ENCODE results near the gene ARHGAP6.
A peak's percentile ranks its signal among the peaks of the same experiment; 100 is the strongest.

The ARHGAP6 gene

DNA sequence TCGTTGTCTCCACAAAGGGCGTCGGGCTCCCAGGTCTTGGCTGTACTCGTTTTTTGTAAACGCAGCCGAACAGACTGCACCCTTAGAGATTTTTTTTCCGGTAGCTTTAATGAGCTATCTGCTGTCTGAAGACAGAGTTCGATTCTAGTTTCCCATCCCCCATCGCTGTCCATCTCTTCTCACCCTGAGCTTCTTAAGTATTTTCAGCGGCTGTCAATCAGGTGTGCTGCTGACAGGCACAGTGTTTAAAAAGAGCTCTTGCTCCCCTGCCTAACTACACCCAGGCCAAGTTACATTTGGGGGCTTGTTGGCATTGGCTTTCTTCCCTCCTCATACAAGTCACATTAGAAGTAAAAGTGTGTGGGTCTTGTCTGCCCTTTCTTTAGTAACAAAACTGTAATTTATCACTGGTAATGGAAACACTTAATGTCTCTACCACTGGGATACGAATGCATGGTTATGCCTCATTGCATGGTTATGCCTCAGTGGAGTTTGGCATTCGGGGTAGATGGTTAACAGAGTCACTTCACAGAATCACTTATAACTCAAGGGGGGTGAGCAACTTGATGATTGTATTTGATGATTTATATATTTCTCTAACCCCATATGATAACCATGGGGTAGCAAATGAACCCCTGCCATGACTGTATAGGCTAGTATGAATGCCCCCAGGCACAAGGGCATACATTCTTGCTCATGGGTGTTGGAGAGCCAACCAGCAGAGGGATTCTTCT, 1.4 kb upstream of the ARHGAP6 start:
- no peak overlapping the region for H3K4me3 ChIP-seq (ENCODE audit: low read depth, low read length)
- DNase-seq (ENCODE audit: low read depth), result no peak
- TF ChIP-seq, protein P1, sequence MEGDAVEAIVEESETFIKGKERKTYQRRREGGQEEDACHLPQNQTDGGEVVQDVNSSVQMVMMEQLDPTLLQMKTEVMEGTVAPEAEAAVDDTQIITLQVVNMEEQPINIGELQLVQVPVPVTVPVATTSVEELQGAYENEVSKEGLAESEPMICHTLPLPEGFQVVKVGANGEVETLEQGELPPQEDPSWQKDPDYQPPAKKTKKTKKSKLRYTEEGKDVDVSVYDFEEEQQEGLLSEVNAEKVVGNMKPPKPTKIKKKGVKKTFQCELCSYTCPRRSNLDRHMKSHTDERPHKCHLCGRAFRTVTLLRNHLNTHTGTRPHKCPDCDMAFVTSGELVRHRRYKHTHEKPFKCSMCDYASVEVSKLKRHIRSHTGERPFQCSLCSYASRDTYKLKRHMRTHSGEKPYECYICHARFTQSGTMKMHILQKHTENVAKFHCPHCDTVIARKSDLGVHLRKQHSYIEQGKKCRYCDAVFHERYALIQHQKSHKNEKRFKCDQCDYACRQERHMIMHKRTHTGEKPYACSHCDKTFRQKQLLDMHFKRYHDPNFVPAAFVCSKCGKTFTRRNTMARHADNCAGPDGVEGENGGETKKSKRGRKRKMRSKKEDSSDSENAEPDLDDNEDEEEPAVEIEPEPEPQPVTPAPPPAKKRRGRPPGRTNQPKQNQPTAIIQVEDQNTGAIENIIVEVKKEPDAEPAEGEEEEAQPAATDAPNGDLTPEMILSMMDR (conservative IDR thresholded peaks at IDR 0.05; ENCODE audit: low read depth, low read length), result no peak

DNA sequence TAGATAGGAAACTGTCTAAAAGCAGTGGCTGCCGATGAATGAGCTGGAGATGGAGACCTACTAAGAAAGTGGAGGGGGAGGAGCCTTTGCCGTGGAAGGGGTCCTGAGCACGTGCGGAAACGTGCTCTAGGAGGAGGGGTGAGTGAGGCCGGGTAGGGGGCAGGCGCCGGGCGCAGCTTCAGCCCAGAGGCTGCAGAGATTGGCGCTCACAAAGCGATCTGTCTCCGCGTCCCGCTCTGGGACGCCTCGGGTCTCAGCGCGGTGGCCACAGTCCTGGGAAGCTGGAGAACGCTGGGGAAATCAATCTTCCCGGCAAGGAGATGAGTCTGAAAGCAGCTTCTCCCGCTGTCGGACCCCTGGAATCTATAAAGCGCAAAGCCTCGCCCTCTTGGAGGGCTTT, 444 bp upstream of the ARHGAP6 start:
- no peak for DNase-seq (ENCODE audit: low read depth)
- TF ChIP-seq, protein P1 (conservative IDR thresholded peaks at IDR 0.05; ENCODE audit: low read depth, low read length), result no peak
- H3K4me3 ChIP-seq (ENCODE audit: low read depth, low read length), result peak overlapping the region; percentile 53

DNA sequence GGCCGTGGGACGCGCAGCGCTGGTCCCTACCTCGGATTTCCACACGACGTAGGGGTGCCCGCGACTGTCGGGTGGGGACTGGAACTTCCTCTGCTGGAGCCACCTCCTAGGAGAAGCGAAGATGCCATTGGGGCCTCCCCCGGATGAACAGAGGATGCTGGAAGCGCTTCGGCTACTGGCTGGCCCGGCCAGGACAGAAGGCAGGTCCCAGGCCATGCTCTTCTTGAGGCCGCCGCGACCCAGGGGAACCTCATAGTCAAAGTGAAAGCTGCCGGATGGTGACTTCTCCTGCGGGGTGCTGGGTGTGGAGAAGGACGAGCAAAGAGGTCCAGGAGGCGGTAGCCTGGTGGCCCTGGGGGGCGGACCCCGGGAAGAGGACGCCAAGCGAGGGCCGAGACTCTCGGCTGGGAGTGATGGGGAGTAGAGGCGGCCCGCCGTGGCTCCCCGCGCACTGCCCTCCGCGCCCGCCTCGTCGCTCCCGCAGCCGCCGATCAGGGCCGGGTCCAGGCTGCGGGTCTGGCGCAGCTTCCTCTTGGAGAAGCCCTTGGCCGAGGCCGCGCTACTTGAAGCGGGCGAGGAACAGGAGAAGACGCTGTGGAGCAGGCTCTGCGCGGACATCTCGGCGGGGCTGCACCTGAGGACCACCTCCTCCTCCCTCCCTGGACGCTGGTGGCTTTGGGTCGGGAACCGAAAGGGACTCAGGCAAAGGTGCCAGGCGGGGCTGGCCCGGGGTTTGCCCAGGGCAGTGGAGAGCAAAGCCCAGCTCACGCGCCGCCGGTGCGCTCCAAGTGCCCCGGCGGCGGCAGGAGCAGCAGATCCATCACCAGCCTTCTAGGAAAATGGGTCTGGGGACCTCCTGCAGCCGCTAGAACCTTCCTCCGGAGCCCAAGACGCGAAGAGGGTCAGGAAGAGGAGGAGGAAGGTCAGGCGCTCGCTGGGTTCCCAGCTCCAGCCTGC, 1.2 kb downstream of the ARHGAP6 start:
- DNase-seq (ENCODE audit: low read depth), result peak; percentile 32
- TF ChIP-seq, protein P1 (conservative IDR thresholded peaks at IDR 0.05; ENCODE audit: low read depth, low read length), result no peak
- peak overlapping the region; percentile 53 for H3K4me3 ChIP-seq (ENCODE audit: low read depth, low read length)

DNA sequence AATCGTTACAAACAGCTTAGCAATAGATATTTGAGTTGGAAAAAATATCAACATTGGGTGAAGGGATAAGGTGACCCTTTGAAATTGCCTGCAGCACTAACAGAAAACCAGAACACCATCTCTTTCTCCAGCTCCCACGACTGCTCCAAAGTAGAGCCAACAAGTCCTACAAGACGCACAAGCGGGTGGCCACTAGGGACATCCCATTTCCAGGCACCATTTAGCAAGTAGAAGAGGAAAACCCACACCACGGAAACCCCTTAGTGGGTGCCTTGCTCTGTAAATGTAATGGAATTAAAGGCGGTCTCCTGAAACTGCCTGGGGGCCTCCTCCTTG, 1.9 kb downstream of the ARHGAP6 start:
- no peak for DNase-seq (ENCODE audit: low read depth)
- TF ChIP-seq, protein P1 (conservative IDR thresholded peaks at IDR 0.05; ENCODE audit: low read depth, low read length), result no peak
- H3K4me3 ChIP-seq (ENCODE audit: low read depth, low read length), result peak overlapping the region; percentile 53

DNA sequence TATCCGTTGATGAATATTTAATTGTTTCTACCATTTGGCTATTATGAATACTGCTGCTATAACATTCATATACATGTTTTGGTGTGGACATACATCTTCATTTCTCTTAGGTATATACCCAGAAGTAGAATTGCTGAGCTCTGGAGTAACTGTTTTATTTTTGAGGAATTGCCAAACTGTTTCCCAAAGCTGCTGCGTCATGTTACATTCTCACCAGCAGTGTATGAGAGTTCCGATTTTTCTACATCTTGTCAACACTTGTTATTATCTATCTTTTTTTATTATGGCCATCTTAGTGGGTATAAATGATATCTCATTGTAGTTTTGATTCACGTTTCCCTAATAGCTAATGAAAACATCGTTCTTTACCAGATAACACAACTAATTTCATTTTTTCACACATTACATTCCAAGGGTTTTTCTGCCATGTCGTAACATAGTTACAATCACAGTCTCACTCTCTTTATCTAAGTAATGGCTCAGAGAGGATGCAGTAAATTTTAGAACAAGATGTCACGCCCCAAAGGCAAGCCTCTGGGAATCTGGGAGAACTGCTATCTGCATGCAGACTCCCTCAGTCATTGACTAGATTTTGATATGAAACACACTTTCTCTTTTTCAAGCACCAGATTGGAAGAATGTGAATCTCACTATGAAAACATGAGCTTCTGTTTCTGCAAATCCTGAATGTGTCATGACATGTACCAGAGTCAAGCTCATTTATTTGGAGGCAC, 10.3 kb downstream of the ARHGAP6 start:
- TF ChIP-seq, protein P1 (conservative IDR thresholded peaks at IDR 0.05; ENCODE audit: low read depth, low read length), result no peak
- no peak overlapping the region for H3K4me3 ChIP-seq (ENCODE audit: low read depth, low read length)
- no peak for DNase-seq (ENCODE audit: low read depth)

DNA sequence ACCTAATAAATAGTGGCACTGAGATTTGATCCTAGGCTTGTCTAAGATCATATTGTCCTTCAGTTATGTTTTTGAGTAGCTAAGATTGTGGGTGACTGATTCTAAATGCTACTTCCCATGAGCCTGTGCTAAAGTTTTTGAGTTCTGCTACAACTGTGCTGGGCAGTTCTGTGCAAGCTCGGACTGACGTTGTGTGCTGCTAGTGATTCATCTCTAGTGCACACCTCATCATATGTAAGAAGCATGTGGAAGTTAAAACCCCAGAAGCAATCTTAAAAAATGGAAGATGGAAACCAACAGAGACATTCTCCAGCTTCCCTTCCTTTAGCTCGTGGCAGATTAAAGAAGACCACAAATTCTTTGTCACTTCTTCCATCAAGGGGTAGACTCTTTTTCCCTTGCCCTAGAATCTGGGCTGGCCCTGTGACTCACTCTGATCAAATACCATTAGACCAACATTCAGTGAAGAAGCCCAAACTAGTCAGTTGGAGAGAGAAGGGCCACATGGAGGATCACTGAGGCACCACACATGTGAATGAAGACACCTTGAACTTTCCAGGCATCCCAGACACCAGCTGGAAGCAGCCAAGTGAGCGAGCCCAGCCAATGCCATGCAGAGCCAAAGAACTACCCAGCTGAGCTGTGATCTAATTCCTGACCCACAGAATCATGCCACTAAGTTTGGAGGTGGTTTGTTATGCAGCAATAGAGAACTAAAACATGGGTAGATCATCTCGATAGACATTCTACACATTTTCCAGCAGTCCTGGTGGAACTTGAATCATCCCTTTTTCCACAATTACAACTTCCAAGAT, 16.8 kb downstream of the ARHGAP6 start:
- TF ChIP-seq, protein P1 (conservative IDR thresholded peaks at IDR 0.05; ENCODE audit: low read depth, low read length), result no peak
- no peak for DNase-seq (ENCODE audit: low read depth)
- H3K4me3 ChIP-seq (ENCODE audit: low read depth, low read length), result no peak overlapping the region

All from choroid plexus epithelial cell (primary cell).